ENCODE data around the gene SMIM35. TPM values are rescaled to one million over a fixed set of nuclear protein-coding genes. Genes with fewer than 3 reads are reported as not detected.

Gene SMIM35
- total and polyA plus RNA-seq, 2 of the 13 experiments (the other 11 are each of a cell fraction or from before 2014, with no cell fraction given), result not detected

DNA sequence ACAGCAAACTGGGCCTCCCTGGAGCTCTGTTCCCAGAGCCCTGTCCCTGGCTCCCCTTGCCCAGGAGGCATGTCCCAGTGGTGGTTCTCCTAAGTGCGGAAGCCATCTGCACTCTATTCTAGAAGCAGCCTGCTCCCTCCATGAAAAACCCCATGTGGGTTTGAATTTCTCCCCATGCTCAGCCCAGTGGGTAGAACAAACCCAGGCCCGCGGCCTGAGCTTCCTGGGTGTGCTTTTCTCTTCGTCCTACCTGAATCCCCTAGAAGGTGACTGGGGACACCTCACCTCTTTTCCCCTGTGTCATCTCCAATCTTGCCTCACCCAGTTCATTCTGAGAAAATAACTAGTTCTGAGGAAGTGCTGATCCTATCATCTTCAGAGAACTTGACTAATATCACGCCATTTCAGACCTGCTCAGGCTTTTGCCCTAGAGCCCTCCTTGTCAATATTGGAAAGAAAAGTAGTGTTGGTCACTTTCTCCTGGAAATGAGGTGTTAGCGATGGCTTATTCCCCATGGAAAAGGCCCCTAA is 84.7 kb downstream of the SMIM35 start:
- no peak overlapping the region for H3K4me2 ChIP-seq (ENCODE audit: low read depth, low read length)
- intact Hi-C loops (cut with micrococcal nuclease; ENCODE audit: unreplicated experiment), result no loop called here
- CTCF ChIA-PET (ENCODE audit: low intra/inter-chr PET ratio, low total read pairs), result no interaction called here

More for the DNA sequence above, 84.7 kb downstream of the SMIM35 start:
- Histone ChIP-seq H3K4me1 (ENCODE audit: insufficient read depth, low read length) (no peaks in the 10 kb centered on the region), H3K9ac (ENCODE audit: insufficient read depth, low read depth, low read length) (no peak overlapping the region), H4K20me1 (ENCODE audit: insufficient read depth, low read length) (no peaks in the 10 kb centered on the region), H2AFZ (ENCODE audit: low read length) (no peak overlapping the region), H3K79me2 (ENCODE audit: insufficient read depth, low read length) (no peaks in the 10 kb centered on the region), H3K9me3 (ENCODE audit: low read length) (no peaks in the 10 kb centered on the region), H3K27me3 (ENCODE audit: control insufficient read depth in 1 of 2, insufficient read depth in 2 of 2, low read length in 2 of 2) (peaks cover 2 to 14% of the 10 kb centered on the region in 2 experiments; a peak in 2 of 5 replicates), H3K4me3 (replicated peaks in 1 of 3; ENCODE audit: insufficient read depth in 1 of 3, low read depth in 2 of 3, low read length in 3 of 3) (no peak overlapping the region), H3K36me3 (replicated peaks in 1 of 2; ENCODE audit: control insufficient read depth in 1 of 2, insufficient read depth in 2 of 2, low read length in 2 of 2) (no peaks in the 10 kb centered on the region), H3K27ac (ENCODE audit: extremely low read length, insufficient read depth, low read length) (no peak overlapping the region)
- DNase-seq (ENCODE audit: low spot score), result no peak
- 39% methylated on average over 5 of the region's 6 CpGs for WGBS (ENCODE audit: low lambda C conversion rate)
- in situ Hi-C loops (cut with HindIII; ENCODE audit: extremely low pct_ligation_motif_present, low pct_unique_long_range_greater_than_20kb), result no loop called here
- no peak for FAIRE-seq
- no peak for ATAC-seq
- no TSS peak for BruUV-seq (replicated peaks)
- TF ChIP-seq, protein P1, sequence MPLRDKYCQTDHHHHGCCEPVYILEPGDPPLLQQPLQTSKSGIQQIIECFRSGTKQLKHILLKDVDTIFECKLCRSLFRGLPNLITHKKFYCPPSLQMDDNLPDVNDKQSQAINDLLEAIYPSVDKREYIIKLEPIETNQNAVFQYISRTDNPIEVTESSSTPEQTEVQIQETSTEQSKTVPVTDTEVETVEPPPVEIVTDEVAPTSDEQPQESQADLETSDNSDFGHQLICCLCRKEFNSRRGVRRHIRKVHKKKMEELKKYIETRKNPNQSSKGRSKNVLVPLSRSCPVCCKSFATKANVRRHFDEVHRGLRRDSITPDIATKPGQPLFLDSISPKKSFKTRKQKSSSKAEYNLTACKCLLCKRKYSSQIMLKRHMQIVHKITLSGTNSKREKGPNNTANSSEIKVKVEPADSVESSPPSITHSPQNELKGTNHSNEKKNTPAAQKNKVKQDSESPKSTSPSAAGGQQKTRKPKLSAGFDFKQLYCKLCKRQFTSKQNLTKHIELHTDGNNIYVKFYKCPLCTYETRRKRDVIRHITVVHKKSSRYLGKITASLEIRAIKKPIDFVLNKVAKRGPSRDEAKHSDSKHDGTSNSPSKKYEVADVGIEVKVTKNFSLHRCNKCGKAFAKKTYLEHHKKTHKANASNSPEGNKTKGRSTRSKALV (CRISPR knock-in tag; IDR thresholded peaks at IDR 0.05), result no peak
- TF ChIP-seq, protein P2, sequence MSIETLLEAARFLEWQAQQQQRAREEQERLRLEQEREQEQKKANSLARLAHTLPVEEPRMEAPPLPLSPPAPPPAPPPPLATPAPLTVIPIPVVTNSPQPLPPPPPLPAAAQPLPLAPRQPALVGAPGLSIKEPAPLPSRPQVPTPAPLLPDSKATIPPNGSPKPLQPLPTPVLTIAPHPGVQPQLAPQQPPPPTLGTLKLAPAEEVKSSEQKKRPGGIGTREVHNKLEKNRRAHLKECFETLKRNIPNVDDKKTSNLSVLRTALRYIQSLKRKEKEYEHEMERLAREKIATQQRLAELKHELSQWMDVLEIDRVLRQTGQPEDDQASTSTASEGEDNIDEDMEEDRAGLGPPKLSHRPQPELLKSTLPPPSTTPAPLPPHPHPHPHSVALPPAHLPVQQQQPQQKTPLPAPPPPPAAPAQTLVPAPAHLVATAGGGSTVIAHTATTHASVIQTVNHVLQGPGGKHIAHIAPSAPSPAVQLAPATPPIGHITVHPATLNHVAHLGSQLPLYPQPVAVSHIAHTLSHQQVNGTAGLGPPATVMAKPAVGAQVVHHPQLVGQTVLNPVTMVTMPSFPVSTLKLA (IDR thresholded peaks at IDR 0.05), result no peak
- TF ChIP-seq BORCS8-MEF2B (CRISPR knock-in tag; IDR thresholded peaks at IDR 0.05), result no peak
- TF ChIP-seq ZNF101 (CRISPR knock-in tag; IDR thresholded peaks at IDR 0.05; ENCODE audit: borderline replicate concordance, low read depth), result no peak
- TF ChIP-seq ZNF678 (CRISPR knock-in tag; IDR thresholded peaks at IDR 0.05), result no peak
- TF ChIP-seq AKAP8 (CRISPR knock-in tag; IDR thresholded peaks at IDR 0.05), result no peak
- TF ChIP-seq, protein P3, sequence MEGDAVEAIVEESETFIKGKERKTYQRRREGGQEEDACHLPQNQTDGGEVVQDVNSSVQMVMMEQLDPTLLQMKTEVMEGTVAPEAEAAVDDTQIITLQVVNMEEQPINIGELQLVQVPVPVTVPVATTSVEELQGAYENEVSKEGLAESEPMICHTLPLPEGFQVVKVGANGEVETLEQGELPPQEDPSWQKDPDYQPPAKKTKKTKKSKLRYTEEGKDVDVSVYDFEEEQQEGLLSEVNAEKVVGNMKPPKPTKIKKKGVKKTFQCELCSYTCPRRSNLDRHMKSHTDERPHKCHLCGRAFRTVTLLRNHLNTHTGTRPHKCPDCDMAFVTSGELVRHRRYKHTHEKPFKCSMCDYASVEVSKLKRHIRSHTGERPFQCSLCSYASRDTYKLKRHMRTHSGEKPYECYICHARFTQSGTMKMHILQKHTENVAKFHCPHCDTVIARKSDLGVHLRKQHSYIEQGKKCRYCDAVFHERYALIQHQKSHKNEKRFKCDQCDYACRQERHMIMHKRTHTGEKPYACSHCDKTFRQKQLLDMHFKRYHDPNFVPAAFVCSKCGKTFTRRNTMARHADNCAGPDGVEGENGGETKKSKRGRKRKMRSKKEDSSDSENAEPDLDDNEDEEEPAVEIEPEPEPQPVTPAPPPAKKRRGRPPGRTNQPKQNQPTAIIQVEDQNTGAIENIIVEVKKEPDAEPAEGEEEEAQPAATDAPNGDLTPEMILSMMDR (CRISPR knock-in tag; IDR thresholded peaks at IDR 0.05), result no peak
- no peak for TF ChIP-seq HOXA5 (CRISPR knock-in tag; IDR thresholded peaks at IDR 0.05)
- TF ChIP-seq ZNF136 (CRISPR knock-in tag; IDR thresholded peaks at IDR 0.05; ENCODE audit: low read depth), result no peak
- TF ChIP-seq, protein P4, sequence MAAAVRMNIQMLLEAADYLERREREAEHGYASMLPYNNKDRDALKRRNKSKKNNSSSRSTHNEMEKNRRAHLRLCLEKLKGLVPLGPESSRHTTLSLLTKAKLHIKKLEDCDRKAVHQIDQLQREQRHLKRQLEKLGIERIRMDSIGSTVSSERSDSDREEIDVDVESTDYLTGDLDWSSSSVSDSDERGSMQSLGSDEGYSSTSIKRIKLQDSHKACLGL (CRISPR knock-in tag; IDR thresholded peaks at IDR 0.05), result no peak
- no peak for TF ChIP-seq SMYD3 (CRISPR knock-in tag; IDR thresholded peaks at IDR 0.05)
- TF ChIP-seq ZNF20 (CRISPR knock-in tag; IDR thresholded peaks at IDR 0.05), result no peak
- POLR2A ChIA-PET, result no interaction called here
